ENCODE results near the gene GASK1A.

DNA sequence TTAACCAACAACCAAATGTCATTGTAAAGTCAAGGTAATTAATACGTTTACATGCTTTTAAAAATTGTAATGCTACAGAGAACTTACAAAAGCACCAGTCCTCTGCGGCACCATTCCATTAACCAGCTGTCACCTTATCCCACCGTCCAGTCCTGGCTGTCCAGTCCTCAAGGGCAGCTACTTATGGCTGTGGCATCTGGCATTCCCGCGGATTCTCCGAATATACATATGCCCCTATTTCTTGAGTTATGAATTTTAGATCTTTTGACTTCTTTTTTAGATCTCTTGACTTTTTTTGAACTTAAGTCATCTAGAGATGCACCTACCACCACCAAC is 127.2 kb downstream of the GASK1A start:
- no peak for TF ChIP-seq CTCF (IDR thresholded peaks at IDR 0.05)
- no peak for TF ChIP-seq SIN3A (IDR thresholded peaks at IDR 0.05; ENCODE audit: borderline replicate concordance, insufficient read depth, low read depth, low read length)
- no peak for TF ChIP-seq TCF7L2 (IDR thresholded peaks at IDR 0.05; ENCODE audit: low read depth, low read length)
- no peak for TF ChIP-seq POLR2AphosphoS5 (IDR thresholded peaks at IDR 0.05; ENCODE audit: low read depth, low read length)
